ENCODE results near the gene GATAD2A. TPM values are rescaled to one million over a fixed set of nuclear protein-coding genes. Genes with fewer than 3 reads are reported as not detected.

Gene GATAD2A
- total and polyA plus RNA-seq, 7 donors: 18.5 to 65.9 (median 43.4) TPM

DNA sequence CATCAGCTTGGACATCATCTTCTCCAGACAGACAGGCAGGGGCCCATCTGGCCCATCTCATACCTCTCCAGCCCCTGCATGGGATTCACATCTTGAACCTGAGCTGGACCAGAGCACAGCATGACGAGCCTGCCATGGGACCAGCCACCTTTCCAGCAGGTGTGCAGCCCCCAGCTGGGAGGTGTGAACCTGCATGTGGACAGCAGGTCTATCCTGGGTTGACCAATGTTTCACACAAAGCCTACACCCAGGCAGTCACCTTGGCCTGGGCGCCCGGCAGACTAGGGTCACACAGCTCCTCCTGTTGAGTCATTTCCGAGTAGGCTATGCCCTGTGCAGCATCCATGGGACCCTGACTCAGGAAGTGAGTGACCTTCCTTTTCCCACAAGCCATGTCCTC lies 43.4 kb upstream of the GATAD2A start:
- Histone ChIP-seq H3K4me1 (peaks cover 6% of the 10 kb centered on the region), H3K27me3 (ENCODE audit: insufficient read depth in 3 of 3, low read length in 2 of 3) (no peaks in the 10 kb centered on the region), H3K36me3 (ENCODE audit: insufficient read depth in 1 of 2, low read depth in 1 of 2) (peaks cover 0 to 22% of the 10 kb centered on the region in 2 donors), H3K27ac (no peak overlapping the region), H3K4me3 (no peak overlapping the region), H3K9me3 (no peaks in the 10 kb centered on the region)
- intact Hi-C loops (cut with DNase I): no loop called here
- no peak for ATAC-seq
- TF ChIP-seq, protein P1, sequence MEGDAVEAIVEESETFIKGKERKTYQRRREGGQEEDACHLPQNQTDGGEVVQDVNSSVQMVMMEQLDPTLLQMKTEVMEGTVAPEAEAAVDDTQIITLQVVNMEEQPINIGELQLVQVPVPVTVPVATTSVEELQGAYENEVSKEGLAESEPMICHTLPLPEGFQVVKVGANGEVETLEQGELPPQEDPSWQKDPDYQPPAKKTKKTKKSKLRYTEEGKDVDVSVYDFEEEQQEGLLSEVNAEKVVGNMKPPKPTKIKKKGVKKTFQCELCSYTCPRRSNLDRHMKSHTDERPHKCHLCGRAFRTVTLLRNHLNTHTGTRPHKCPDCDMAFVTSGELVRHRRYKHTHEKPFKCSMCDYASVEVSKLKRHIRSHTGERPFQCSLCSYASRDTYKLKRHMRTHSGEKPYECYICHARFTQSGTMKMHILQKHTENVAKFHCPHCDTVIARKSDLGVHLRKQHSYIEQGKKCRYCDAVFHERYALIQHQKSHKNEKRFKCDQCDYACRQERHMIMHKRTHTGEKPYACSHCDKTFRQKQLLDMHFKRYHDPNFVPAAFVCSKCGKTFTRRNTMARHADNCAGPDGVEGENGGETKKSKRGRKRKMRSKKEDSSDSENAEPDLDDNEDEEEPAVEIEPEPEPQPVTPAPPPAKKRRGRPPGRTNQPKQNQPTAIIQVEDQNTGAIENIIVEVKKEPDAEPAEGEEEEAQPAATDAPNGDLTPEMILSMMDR (IDR thresholded peaks at IDR 0.05): no peak
- 79 to 94% (median 87%) methylated on average over 4 of the region's 4 CpGs for whole genome bisulfite sequencing, 3 donors
- DNase-seq: no peak

- Histone ChIP-seq H3K9me3 (no peaks in the 10 kb centered on the region), H3K4me1 (peaks cover 6% of the 10 kb centered on the region), H3K27me3 (ENCODE audit: insufficient read depth in 3 of 3, low read length in 2 of 3) (no peaks in the 10 kb centered on the region), H3K4me3 (no peak overlapping the region), H3K36me3 (ENCODE audit: insufficient read depth in 1 of 2, low read depth in 1 of 2) (no peaks in the 10 kb centered on the region), H3K27ac (no peak overlapping the region)
- TF ChIP-seq, protein P1 (IDR thresholded peaks at IDR 0.05): peak; percentile 95
- intact Hi-C loops (cut with DNase I): loop anchor here in 1 of 2 donors (1.0 to 5.0 kb wide), 2 partner anchors 41 to 124 kb away; partner anchors contain the start of gene GATAD2A
- 45 to 54% (median 53%) methylated on average over 18 of the region's 18 CpGs for WGBS, 3 donors
- DNase-seq: peak; percentile 69 to 82
- ATAC-seq: peak; percentile 87 to 93 (median 90)
Measured at GRCh38 chr19:19366434-19367396, 38.8 kb upstream of the GATAD2A start.

DNA sequence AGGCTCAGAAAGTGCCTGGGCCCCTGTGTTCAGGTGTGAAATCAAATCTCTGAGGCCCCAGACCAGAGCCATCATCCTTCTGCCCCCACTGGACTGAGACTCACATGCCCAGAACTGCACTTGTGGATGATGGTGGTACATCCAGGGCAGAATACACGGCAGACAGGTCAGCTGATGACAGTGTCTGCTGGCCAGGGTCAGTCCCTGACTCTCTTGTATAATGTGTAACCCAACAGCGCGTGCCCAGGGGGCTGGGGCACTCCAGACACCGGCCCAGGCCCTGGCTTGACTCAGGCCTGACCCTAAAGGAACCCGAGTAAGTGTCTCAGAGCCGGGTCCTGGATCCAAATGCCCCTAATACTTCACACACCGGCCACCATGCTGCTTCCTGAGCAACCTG lies 37.4 kb upstream of the GATAD2A start:
- WGBS, 3 donors: 75 to 85% (median 83%) methylated on average over 7 of the region's 7 CpGs
- intact Hi-C loops (cut with DNase I): loop anchor here (2.0 to 5.0 kb wide), 2 partner anchors 39 to 123 kb away; partner anchors contain the start of gene GATAD2A (in 1 of the 2)
- Histone ChIP-seq H3K27me3 (ENCODE audit: insufficient read depth in 3 of 3, low read length in 2 of 3) (no peaks in the 10 kb centered on the region), H3K36me3 (ENCODE audit: insufficient read depth in 1 of 2, low read depth in 1 of 2) (no peaks in the 10 kb centered on the region), H3K4me1 (peaks cover 6% of the 10 kb centered on the region), H3K27ac (no peak overlapping the region), H3K4me3 (no peak overlapping the region), H3K9me3 (no peaks in the 10 kb centered on the region)
- TF ChIP-seq, protein P1 (IDR thresholded peaks at IDR 0.05): no peak
- DNase-seq (peak in 1 of 2 donors; percentile 34), ATAC-seq (no peak)

GRCh38 chr19:19371059-19371458 lies 34.4 kb upstream of the GATAD2A start:
- no peak overlapping the region for H3K4me3 ChIP-seq
- H3K27ac ChIP-seq: no peak overlapping the region
- intact Hi-C loops (cut with DNase I): no loop called here
- H3K27me3 ChIP-seq (ENCODE audit: insufficient read depth in 3 of 3, low read length in 2 of 3): no peaks in the 10 kb centered on the region
- H3K36me3 ChIP-seq (ENCODE audit: insufficient read depth in 1 of 2, low read depth in 1 of 2): no peaks in the 10 kb centered on the region
- 52 to 71% (median 63%) methylated on average over 8 of the region's 8 CpGs for WGBS, 3 donors
- DNase-seq (no peak), ATAC-seq (no peak)
- peaks cover 6% of the 10 kb centered on the region for H3K4me1 ChIP-seq
- TF ChIP-seq, protein P1 (IDR thresholded peaks at IDR 0.05): no peak
- no peaks in the 10 kb centered on the region for H3K9me3 ChIP-seq

Measured in psoas muscle (tissue), 8 donors.